ENCODE measurements around the gene KCNH2.
A peak's percentile ranks its signal among the peaks of the same experiment; 100 is the strongest.

KCNH2 gene

GRCh38 chr7:150966002-150966401, 12.1 kb downstream of the KCNH2 start:
- no peaks in the 10 kb centered on the region for H3K9me3 Mint-ChIP-seq
- no peaks in the 10 kb centered on the region for H3K36me3 Mint-ChIP-seq (ENCODE audit: low read depth)
- peaks cover 14% of the 10 kb centered on the region for H3K27me3 Mint-ChIP-seq (ENCODE audit: low read depth)
- no peak overlapping the region for H3K27ac Mint-ChIP-seq
- peaks cover 2% of the 10 kb centered on the region for H3K4me1 Mint-ChIP-seq (ENCODE audit: low read depth)
- no peak overlapping the region for H3K4me3 Mint-ChIP-seq

DNA sequence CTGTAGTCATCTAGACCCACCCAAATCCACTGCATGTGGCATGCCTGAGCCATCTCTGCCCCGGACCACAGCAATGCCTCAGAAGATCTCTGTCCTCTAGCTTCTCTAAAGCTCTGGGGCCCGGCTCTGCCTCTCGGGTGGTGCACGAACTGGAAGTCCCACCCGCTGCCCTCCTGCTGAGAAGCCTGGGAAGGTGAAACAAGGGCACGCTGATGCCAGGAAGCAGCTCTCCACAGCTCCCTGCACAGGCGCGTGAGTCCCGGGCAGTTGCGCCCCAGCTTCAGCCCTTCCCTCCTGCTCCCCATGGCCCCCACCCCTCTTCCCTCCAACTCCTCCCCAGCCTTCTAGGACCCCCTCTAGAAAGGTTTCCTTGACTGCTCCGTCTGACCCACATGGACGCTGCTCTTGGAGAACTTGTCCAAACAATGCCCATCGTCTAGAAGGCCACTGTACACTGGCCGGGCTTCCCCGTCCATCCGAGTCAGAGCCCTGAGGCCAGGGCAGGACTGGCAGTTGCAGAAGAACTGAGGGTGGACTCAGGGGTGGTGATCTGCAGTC, 12.8 kb downstream of the KCNH2 start:
- Mint-ChIP-seq H3K27me3 (ENCODE audit: low read depth) (peaks cover 17% of the 10 kb centered on the region), H3K36me3 (ENCODE audit: low read depth) (no peaks in the 10 kb centered on the region), H3K9me3 (no peaks in the 10 kb centered on the region), H3K27ac (no peak overlapping the region), H3K4me3 (no peak overlapping the region), H3K4me1 (ENCODE audit: low read depth) (peaks cover 2% of the 10 kb centered on the region)

- peaks cover 4% of the 10 kb centered on the region for H3K4me1 Mint-ChIP-seq (ENCODE audit: low read depth)
- H3K27me3 Mint-ChIP-seq (ENCODE audit: low read depth): peaks cover 23% of the 10 kb centered on the region
- no peaks in the 10 kb centered on the region for H3K36me3 Mint-ChIP-seq (ENCODE audit: low read depth)
- H3K9me3 Mint-ChIP-seq: no peaks in the 10 kb centered on the region
- H3K27ac Mint-ChIP-seq: no peak overlapping the region
- no peak overlapping the region for H3K4me3 Mint-ChIP-seq
Observed at GRCh38 chr7:150964593-150965111, 13.5 kb downstream of the KCNH2 start.

DNA sequence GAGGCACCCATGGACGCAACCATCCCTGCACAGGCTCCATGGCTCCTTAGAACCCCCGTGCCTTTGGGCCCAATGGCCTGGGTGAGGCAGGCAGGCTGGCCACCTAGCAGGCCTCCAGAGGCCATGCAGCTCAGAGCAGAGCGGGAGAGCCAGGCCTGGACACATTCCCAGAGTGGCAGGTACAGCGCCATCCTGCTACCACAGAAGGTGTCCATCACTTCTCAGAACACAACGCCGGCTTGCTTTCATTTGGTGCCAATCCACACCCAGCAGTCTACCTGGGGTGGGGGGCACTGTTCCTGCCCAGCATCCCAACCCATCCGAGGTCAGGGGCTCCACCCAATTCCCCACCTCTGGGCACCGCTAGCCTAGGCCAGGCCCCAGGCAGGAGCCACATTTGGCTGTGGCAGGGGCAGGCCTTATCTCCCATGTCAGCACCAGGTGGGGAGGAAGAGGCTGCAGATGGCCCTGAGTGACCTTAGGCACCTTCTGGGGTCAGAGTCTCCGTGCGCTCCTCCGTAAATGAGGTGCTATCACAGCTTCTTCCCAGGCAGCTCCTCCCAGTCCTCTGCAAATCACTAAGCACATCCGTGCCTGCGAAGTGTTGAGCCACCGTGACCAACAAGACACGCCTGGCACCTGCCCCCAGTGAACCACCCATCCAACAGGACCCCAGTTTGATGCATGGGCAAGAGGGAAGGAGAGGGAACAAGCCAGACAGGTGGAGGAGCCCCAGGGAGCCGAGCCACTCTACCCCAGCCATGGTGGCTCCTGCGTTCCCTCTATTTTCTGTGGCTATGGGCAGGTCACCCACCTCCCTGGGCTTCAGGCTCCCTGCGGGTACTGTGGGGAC, 14.2 kb downstream of the KCNH2 start:
- Mint-ChIP-seq H3K4me3 (no peak overlapping the region), H3K27me3 (ENCODE audit: low read depth) (peaks cover 29% of the 10 kb centered on the region), H3K27ac (no peak overlapping the region), H3K4me1 (ENCODE audit: low read depth) (peaks cover 4% of the 10 kb centered on the region), H3K9me3 (no peaks in the 10 kb centered on the region), H3K36me3 (ENCODE audit: low read depth) (no peaks in the 10 kb centered on the region)

- peaks cover 32% of the 10 kb centered on the region for H3K27me3 Mint-ChIP-seq (ENCODE audit: low read depth)
- H3K4me3 Mint-ChIP-seq: no peak overlapping the region
- H3K4me1 Mint-ChIP-seq (ENCODE audit: low read depth): peaks cover 2% of the 10 kb centered on the region
- H3K27ac Mint-ChIP-seq: peak overlapping the region; percentile 19
- no peaks in the 10 kb centered on the region for H3K9me3 Mint-ChIP-seq
- no peaks in the 10 kb centered on the region for H3K36me3 Mint-ChIP-seq (ENCODE audit: low read depth)
Observed at GRCh38 chr7:150962553-150963399, 15.3 kb downstream of the KCNH2 start.

GRCh38 chr7:150962290-150962552, 15.9 kb downstream of the KCNH2 start:
- Mint-ChIP-seq H3K4me3 (no peak overlapping the region), H3K27ac (peak overlapping the region; percentile 19), H3K27me3 (ENCODE audit: low read depth) (peaks cover 31% of the 10 kb centered on the region), H3K4me1 (ENCODE audit: low read depth) (peaks cover 2% of the 10 kb centered on the region), H3K36me3 (ENCODE audit: low read depth) (no peaks in the 10 kb centered on the region), H3K9me3 (no peaks in the 10 kb centered on the region)

DNA sequence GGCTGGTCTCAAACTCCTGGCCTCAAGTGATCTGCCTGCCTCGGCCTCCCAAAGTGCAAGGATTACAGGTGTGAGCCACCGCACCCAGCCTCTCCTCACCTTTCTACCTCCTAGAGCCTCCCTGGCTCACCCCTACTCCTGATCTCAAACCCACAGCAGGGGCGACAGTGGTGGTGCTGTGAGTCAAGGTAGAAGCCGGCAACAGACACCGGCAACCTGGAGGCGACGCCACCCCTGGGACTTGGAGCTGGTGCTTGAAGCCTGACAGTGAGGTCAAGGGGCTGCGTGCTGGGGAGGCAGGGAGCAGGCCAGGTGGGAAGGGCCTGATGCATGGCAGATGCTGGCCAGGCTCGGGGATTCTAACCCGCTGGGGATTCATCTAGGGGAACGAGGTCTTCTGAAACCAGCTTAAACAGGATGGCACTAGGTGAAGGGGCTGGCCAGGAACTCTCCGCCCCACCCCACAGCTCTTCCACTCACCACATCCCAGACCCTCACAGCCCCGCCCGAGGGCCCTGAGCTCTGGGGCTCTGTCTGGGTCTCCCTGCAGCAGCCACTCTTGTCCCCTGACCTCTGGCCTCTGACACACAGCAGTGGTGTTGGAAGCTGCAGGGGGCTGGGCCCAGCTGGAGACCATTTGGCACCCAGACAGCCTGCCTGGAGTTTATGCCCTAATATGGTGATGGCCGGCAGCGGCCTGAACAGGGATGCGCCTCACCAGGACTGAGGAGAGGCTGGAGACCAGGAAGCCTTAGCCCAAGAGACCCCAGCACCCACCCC, 16.4 kb downstream of the KCNH2 start:
- Mint-ChIP-seq H3K36me3 (ENCODE audit: low read depth) (no peaks in the 10 kb centered on the region), H3K27ac (no peak overlapping the region), H3K9me3 (no peaks in the 10 kb centered on the region), H3K4me1 (ENCODE audit: low read depth) (peaks cover 2% of the 10 kb centered on the region), H3K4me3 (no peak overlapping the region), H3K27me3 (ENCODE audit: low read depth) (peaks cover 35% of the 10 kb centered on the region)

DNA sequence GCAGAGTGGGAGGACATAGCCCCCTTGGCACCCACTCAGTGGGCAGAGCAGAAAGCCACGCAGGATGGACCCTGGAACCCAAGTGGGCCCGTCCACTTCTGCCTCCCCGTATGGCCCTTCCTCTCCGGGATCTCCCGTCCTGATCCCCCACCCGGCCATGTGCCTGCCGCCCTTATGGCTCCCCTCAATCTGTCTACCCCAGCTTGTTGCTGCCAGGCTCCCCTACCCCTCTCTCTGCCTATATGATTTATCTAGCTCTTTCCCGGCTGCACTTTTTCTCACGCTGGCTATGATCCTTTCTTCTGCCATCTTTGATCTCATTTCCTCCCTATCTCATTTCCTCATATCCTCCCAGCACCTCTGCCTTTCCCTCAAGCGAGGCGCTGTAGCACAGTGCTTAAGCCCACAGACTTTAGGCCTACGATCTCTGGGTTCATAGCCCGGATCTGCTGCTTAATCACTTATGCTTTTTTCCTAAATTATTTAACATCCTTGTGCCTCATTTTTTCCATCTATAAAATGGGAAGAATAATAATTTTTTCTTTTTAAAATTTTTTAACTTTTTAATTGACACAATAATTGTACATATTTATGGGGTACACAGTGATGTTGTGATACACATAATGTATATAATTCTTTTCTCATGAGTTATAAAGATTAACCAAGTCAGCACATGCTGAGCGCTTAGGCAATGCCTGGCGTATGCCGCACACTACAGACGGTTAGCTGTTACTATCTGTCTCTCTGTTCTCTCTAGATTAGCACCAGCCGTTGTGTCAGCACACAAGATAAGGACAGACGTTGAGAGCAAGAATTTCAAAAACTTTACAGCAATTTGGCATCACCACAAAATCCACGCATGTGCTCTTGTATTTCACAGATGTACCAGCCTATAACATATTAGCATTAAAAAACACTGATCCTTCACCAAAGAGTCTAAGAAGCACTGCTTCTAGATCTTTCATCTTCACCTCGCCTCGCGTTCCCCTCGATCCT, 18.1 kb downstream of the KCNH2 start:
- Mint-ChIP-seq H3K27me3 (ENCODE audit: low read depth) (peaks cover 40% of the 10 kb centered on the region), H3K4me3 (no peak overlapping the region), H3K4me1 (ENCODE audit: low read depth) (peaks cover 2% of the 10 kb centered on the region), H3K27ac (no peak overlapping the region), H3K36me3 (ENCODE audit: low read depth) (no peaks in the 10 kb centered on the region), H3K9me3 (no peaks in the 10 kb centered on the region)

GRCh38 chr7:150959081-150959480, 19.0 kb downstream of the KCNH2 start:
- H3K4me1 Mint-ChIP-seq (ENCODE audit: low read depth): peaks cover 2% of the 10 kb centered on the region
- no peak overlapping the region for H3K4me3 Mint-ChIP-seq
- no peaks in the 10 kb centered on the region for H3K9me3 Mint-ChIP-seq
- H3K27me3 Mint-ChIP-seq (ENCODE audit: low read depth): peaks cover 40% of the 10 kb centered on the region
- no peaks in the 10 kb centered on the region for H3K36me3 Mint-ChIP-seq (ENCODE audit: low read depth)
- no peak overlapping the region for H3K27ac Mint-ChIP-seq

- Mint-ChIP-seq H3K4me3 (no peak overlapping the region), H3K4me1 (ENCODE audit: low read depth) (peaks cover 2% of the 10 kb centered on the region), H3K36me3 (ENCODE audit: low read depth) (no peaks in the 10 kb centered on the region), H3K27ac (no peak overlapping the region), H3K9me3 (no peaks in the 10 kb centered on the region), H3K27me3 (ENCODE audit: low read depth) (peaks cover 40% of the 10 kb centered on the region)
Observed at GRCh38 chr7:150958597-150958996, 19.5 kb downstream of the KCNH2 start.

- Mint-ChIP-seq H3K4me1 (ENCODE audit: low read depth) (peaks cover 2% of the 10 kb centered on the region), H3K27ac (no peak overlapping the region), H3K36me3 (ENCODE audit: low read depth) (no peaks in the 10 kb centered on the region), H3K9me3 (no peaks in the 10 kb centered on the region), H3K4me3 (no peak overlapping the region), H3K27me3 (ENCODE audit: low read depth) (peaks cover 40% of the 10 kb centered on the region)
Observed at GRCh38 chr7:150958062-150958552, 20.0 kb downstream of the KCNH2 start.

DNA sequence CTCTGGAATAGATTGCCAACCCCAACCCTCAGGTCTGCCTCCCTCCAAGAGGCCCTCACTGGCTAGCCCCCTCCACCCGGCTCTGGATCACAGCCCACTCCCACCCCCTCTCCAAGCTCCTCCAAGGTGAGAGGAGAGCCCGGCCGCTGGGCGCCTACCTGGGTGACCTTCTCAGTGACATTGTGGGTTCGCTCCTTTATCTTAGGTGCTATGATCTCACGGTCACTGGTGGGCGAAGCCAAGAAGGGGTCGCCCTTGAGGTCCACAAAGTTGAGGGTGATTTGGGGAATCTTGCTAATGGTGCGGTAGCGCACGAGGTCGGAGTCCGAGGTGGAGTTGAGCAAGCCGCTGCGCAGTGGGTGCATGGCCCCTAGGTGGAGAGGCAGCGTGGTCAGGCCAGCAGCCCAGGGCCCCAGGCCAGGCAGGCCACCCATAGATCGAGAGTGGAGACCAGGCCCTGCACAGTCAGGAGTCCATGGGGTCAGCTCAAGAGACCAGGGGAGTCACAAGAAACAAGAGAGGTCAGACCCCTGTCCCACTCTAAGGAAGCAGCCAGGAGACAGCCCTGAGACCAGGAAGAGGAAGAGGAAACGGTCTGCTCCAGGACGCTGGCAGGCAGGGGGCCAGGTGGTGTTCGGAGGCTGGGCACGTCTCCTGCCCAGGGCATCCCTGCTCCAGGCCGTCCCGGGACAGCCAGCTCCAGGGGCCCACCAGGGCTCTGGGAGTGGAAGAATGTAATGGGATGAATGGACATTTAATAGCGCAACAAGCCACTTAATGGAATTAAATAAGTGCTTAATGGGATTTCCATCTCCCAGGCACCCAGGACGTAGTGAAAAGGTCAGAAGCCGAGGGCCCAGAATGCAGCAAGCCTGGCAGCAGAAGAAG, 20.7 kb downstream of the KCNH2 start:
- H3K4me1 Mint-ChIP-seq (ENCODE audit: low read depth): peaks cover 2% of the 10 kb centered on the region
- H3K27ac Mint-ChIP-seq: no peak overlapping the region
- H3K4me3 Mint-ChIP-seq: no peak overlapping the region
- H3K9me3 Mint-ChIP-seq: no peaks in the 10 kb centered on the region
- no peaks in the 10 kb centered on the region for H3K36me3 Mint-ChIP-seq (ENCODE audit: low read depth)
- peaks cover 36% of the 10 kb centered on the region for H3K27me3 Mint-ChIP-seq (ENCODE audit: low read depth)
